Measurements from ENCODE around the gene TNPO3.

TNPO3 gene

GRCh38 chr7:128934361-128935341 lies 120.3 kb downstream of the TNPO3 start:
- TF ChIP-seq CTCF (IDR thresholded peaks at IDR 0.05; ENCODE audit: low read length, missing control alignments): no peak
- H3K4me3 ChIP-seq (replicated peaks; ENCODE audit: low read depth, low read length): no peak overlapping the region
- DNase-seq (ENCODE audit: low read depth): no peak

GRCh38 chr7:128933180-128933891 lies 121.6 kb downstream of the TNPO3 start:
- H3K4me3 ChIP-seq (replicated peaks; ENCODE audit: low read depth, low read length): no peak overlapping the region
- TF ChIP-seq CTCF (IDR thresholded peaks at IDR 0.05; ENCODE audit: low read length, missing control alignments): no peak
- no peak for DNase-seq (ENCODE audit: low read depth)

GRCh38 chr7:128932862-128933179 lies 122.1 kb downstream of the TNPO3 start:
- H3K4me3 ChIP-seq (replicated peaks; ENCODE audit: low read depth, low read length): no peak overlapping the region
- DNase-seq (ENCODE audit: low read depth): no peak
- TF ChIP-seq CTCF (IDR thresholded peaks at IDR 0.05; ENCODE audit: low read length, missing control alignments): no peak

GRCh38 chr7:128931965-128932861 lies 122.7 kb downstream of the TNPO3 start:
- TF ChIP-seq CTCF (IDR thresholded peaks at IDR 0.05; ENCODE audit: low read length, missing control alignments): no peak
- H3K4me3 ChIP-seq (replicated peaks; ENCODE audit: low read depth, low read length): no peak overlapping the region
- no peak for DNase-seq (ENCODE audit: low read depth)

- no peak for TF ChIP-seq CTCF (IDR thresholded peaks at IDR 0.05; ENCODE audit: low read length, missing control alignments)
These were observed 123.6 kb downstream of the TNPO3 start for GRCh38 chr7:128931190-128931798.

More at GRCh38 chr7:128931190-128931798, 123.6 kb downstream of the TNPO3 start:
- no peak overlapping the region for H3K4me3 ChIP-seq (replicated peaks; ENCODE audit: low read depth, low read length)
- DNase-seq (ENCODE audit: low read depth): no peak
